Stomach (tissue), 9 donors: Measurements from ENCODE around the gene MINPP1. TPM values are rescaled to one million over a fixed set of nuclear protein-coding genes. Genes with fewer than 3 reads are reported as not detected.

ENCODE experiments used
- DNase-seq, 2 donors: peaks; one replicate each; pipeline versions ENCODE4 v3.0.0 to v3.0.0-alpha.2; 2013 to 2019
- H3K27ac ChIP-seq, 5 donors: fragments of 200-600 bp in 4 of 5; sonication (generic) in 4 of 5; one replicate each; pipeline ENCODE4 v1.5.1; 2013 to 2019; ENCODE audit warnings: mild to moderate bottlenecking in 1 of 5, moderate library complexity in 1 of 5
- H3K27me3 ChIP-seq, 3 donors: fragments of 200-600 bp; sonication (generic); one replicate each; pipeline ENCODE4 v1.5.1; 2017 to 2019; ENCODE audit warnings: mixed run types in 1 of 3
- H3K36me3 ChIP-seq, 4 donors: fragments of 200-600 bp; sonication (generic); 1 replicate in 3 of 4; 2 replicates in 1 of 4; pipeline ENCODE4 v1.5.1; 2016 to 2019
- H3K4me1 ChIP-seq, 4 donors: fragments of 200-600 bp; sonication (generic); one replicate each; pipeline ENCODE4 v1.5.1; 2016 to 2019
- H3K4me3 ChIP-seq, 4 donors: fragments of 200-600 bp; sonication (generic) in 3 of 4; one replicate each; pipeline ENCODE4 v1.5.1; 2016 to 2019; ENCODE audit warnings: mild to moderate bottlenecking in 1 of 4
- H3K9me3 ChIP-seq, 4 donors: fragments of 200-600 bp; sonication (generic); one replicate each; pipeline ENCODE4 v1.5.1; 2016 to 2019
- EP300 ChIP-seq: sonication (generic); formaldehyde crosslinking; IDR thresholded peaks from one replicate; pipeline ENCODE4 v1.6.1; 2017; ENCODE audit warnings: antibody characterized with exemption
- POLR2A ChIP-seq, 4 donors: fragments of 450-650 bp; IDR thresholded peaks; one replicate each; pipeline ENCODE4 v1.6.1; 2016; ENCODE audit warnings: antibody characterized with exemption in 4 of 4, control low read depth in 2 of 4, mild to moderate bottlenecking in 1 of 4, moderate library complexity in 1 of 4
- POLR2AphosphoS5 ChIP-seq, 3 donors: sonication (generic); formaldehyde crosslinking; IDR thresholded peaks; one replicate each; pipeline ENCODE4 v1.6.1; 2016; ENCODE audit warnings: antibody characterized with exemption in 3 of 3
- WGBS, 5 donors: extraction: QIAGEN DNeasy Blood & Tissue Kit in 3 of 5; methylation state at CpG; one replicate each; pipeline versions ENCODE4 v1.1.5 to v1.1.7; 2013 to 2018; 5-methylcytosine and 5-hydroxymethylcytosine counted together
- intact Hi-C: fragments of 100-400 bp; cut with DNase I; formaldehyde crosslinking; loops from one replicate; pipeline ENCODE4 v1.15.1; 2023; ENCODE audit warnings: low total_unique reads
- polyA plus RNA-seq, 3 donors: library from polyadenylated mRNA; stranded (reverse); fragments of 200-250 nt; gene quantifications; one replicate each; pipeline ENCODE4 v1.2.3, GENCODE V29; 2013
- total RNA-seq, 5 donors: library from RNA; depleted of rRNA; stranded (reverse); fragments of >200 nt; gene quantifications; one replicate each; pipeline versions ENCODE4 v1.1.0 to v1.2.3, GENCODE V29; 2014 to 2016
- TF ChIP-seq, protein P1 (sequence below), 7 experiments: fragments of 450-650 bp in 4 of 7; fragments of 200-600 bp in 3 of 7; sonication (generic) in 3 of 7; IDR thresholded peaks; one replicate each; pipeline ENCODE4 v1.5.1; 2016 to 2019; ENCODE audit warnings: antibody characterized with exemption in 7 of 7, control low read depth in 2 of 7, mild to moderate bottlenecking in 1 of 7
- donor health status: healthy with polysubstance abuse.
- donor health status: Bipolar disorder and iron deficiency.
- donor health status: healthy.

Gene MINPP1
- total and polyA plus RNA-seq, 8 donors: 0.89 to 19.4 (median 6.6) TPM

DNA sequence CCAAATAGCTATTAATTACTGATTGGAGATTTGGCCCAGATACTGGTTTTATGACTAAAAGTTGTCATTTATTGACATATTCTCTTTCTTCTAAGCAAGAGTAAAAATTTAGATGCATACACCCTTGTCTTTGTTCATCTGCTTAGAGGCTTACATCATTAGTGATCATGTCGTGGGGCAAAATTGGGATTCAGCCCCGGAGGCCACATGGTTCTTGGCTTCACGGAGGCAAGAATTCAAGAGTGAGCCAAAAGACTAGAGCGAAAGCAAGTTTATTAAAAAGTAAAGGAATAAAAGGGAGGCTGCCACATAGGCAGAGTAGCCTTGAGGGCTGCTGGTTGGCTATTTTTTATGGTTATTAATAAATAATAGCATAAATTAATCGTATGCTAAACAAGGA, 41.1 kb downstream of the MINPP1 start:
- intact Hi-C loops: no loop called here
- DNase-seq: no peak
- Histone ChIP-seq H3K36me3 (peaks cover 0 to 39% (median 26%) of the 10 kb centered on the region in 4 donors), H3K4me3 (no peak overlapping the region), H3K27ac (peak overlapping the region in 1 of 5 donors; percentile 12), H3K27me3 (no peaks in the 10 kb centered on the region), H3K4me1 (peaks cover 0 to 7% (median 3%) of the 10 kb centered on the region in 4 donors), H3K9me3 (peaks cover 0 to 14% (median 9%) of the 10 kb centered on the region in 4 donors)
- 76 to 85% (median 76%) methylated on average over 5 of the region's 5 CpGs for WGBS, 5 donors
- TF ChIP-seq, protein P1, sequence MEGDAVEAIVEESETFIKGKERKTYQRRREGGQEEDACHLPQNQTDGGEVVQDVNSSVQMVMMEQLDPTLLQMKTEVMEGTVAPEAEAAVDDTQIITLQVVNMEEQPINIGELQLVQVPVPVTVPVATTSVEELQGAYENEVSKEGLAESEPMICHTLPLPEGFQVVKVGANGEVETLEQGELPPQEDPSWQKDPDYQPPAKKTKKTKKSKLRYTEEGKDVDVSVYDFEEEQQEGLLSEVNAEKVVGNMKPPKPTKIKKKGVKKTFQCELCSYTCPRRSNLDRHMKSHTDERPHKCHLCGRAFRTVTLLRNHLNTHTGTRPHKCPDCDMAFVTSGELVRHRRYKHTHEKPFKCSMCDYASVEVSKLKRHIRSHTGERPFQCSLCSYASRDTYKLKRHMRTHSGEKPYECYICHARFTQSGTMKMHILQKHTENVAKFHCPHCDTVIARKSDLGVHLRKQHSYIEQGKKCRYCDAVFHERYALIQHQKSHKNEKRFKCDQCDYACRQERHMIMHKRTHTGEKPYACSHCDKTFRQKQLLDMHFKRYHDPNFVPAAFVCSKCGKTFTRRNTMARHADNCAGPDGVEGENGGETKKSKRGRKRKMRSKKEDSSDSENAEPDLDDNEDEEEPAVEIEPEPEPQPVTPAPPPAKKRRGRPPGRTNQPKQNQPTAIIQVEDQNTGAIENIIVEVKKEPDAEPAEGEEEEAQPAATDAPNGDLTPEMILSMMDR (IDR thresholded peaks at IDR 0.05): no peak
- no peak for TF ChIP-seq POLR2A (IDR thresholded peaks at IDR 0.05)
- no peak for TF ChIP-seq EP300
- TF ChIP-seq POLR2AphosphoS5 (IDR thresholded peaks at IDR 0.05): no peak

GRCh38 chr10:87546210-87546609, 41.5 kb downstream of the MINPP1 start:
- Histone ChIP-seq H3K4me1 (peaks cover 0 to 10% (median 3%) of the 10 kb centered on the region in 4 donors), H3K9me3 (peaks cover 0 to 14% (median 9%) of the 10 kb centered on the region in 4 donors), H3K27me3 (no peaks in the 10 kb centered on the region), H3K27ac (peak overlapping the region in 1 of 5 donors; percentile 12), H3K4me3 (no peak overlapping the region), H3K36me3 (peaks cover 0 to 39% (median 26%) of the 10 kb centered on the region in 4 donors)
- intact Hi-C loops: no loop called here
- TF ChIP-seq POLR2A (IDR thresholded peaks at IDR 0.05): no peak
- TF ChIP-seq, protein P1 (IDR thresholded peaks at IDR 0.05): no peak
- TF ChIP-seq POLR2AphosphoS5 (IDR thresholded peaks at IDR 0.05): no peak
- TF ChIP-seq EP300: no peak
- whole genome bisulfite sequencing, 5 donors: 71 to 83% (median 80%) methylated on average over 7 of the region's 7 CpGs
- no peak for DNase-seq

GRCh38 chr10:87546971-87547413, 42.3 kb downstream of the MINPP1 start:
- no peak overlapping the region for H3K4me3 ChIP-seq
- 81 to 97% (median 87%) methylated on average over 2 of the region's 2 CpGs for WGBS, 5 donors
- H3K27me3 ChIP-seq: no peaks in the 10 kb centered on the region
- TF ChIP-seq, protein P1 (IDR thresholded peaks at IDR 0.05): no peak
- TF ChIP-seq EP300: no peak
- TF ChIP-seq POLR2A (IDR thresholded peaks at IDR 0.05): no peak
- TF ChIP-seq POLR2AphosphoS5 (IDR thresholded peaks at IDR 0.05): no peak
- H3K36me3 ChIP-seq: peaks cover 1 to 33% (median 22%) of the 10 kb centered on the region in 4 donors
- DNase-seq: no peak
- H3K27ac ChIP-seq: peak overlapping the region in 1 of 5 donors; percentile 12
- intact Hi-C loops: no loop called here
- H3K9me3 ChIP-seq: peaks cover 0 to 14% (median 9%) of the 10 kb centered on the region in 4 donors
- peaks cover 0 to 10% (median 3%) of the 10 kb centered on the region in 4 donors for H3K4me1 ChIP-seq

DNA sequence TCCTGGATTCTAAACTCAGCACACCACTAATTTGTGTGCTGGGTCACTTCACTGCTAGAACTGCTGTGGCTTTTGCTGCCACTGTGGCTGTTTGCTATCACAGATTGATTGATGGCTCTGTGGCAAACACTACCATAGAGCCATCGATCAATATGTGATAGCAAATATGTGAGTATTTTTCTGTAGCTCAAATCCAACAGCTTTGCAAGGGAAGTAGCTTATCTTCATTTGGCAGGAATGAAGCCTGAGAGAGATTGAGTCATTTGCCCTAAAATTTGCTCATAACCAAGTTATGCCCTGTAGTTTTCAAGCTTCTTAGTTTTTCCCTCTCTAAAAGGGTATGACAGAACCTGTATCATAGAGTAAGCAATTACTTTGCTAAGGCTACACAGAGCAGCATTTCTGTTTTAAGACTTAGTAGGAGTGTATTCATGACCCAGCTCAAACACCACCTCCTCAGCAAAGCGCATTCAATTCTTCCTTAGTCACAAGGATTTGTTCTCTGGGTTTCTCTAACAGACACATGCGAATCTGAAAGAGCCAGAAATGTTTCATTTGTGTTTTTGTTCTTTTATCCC, 43.1 kb downstream of the MINPP1 start:
- peaks cover 0 to 9% (median 2%) of the 10 kb centered on the region in 4 donors for H3K9me3 ChIP-seq
- intact Hi-C loops: no loop called here
- 65 to 72% (median 70%) methylated on average over 3 of the region's 3 CpGs for WGBS, 5 donors

More for the DNA sequence above, 43.1 kb downstream of the MINPP1 start:
- Histone ChIP-seq H3K27ac (no peak overlapping the region), H3K36me3 (peaks cover 3 to 30% (median 20%) of the 10 kb centered on the region in 4 donors), H3K4me3 (no peak overlapping the region), H3K4me1 (peaks cover 0 to 10% (median 3%) of the 10 kb centered on the region in 4 donors), H3K27me3 (no peaks in the 10 kb centered on the region)
- TF ChIP-seq EP300 (no peak), POLR2AphosphoS5 (IDR thresholded peaks at IDR 0.05) (no peak), POLR2A (IDR thresholded peaks at IDR 0.05) (no peak)
- TF ChIP-seq, protein P1 (IDR thresholded peaks at IDR 0.05): no peak
- no peak for DNase-seq
